Measurements from ENCODE around the gene C9orf78. TPM values are rescaled to one million over a fixed set of nuclear protein-coding genes. Genes with fewer than 3 reads are reported as not detected.
"Not testable (repeated sequence)": the region's sequence is repeated elsewhere in the genome, so short reads cannot be mapped to it uniquely, and the experiment has no call there.

Gene C9orf78
- polyA plus RNA-seq, 1 experiment = 26.1 TPM

DNA sequence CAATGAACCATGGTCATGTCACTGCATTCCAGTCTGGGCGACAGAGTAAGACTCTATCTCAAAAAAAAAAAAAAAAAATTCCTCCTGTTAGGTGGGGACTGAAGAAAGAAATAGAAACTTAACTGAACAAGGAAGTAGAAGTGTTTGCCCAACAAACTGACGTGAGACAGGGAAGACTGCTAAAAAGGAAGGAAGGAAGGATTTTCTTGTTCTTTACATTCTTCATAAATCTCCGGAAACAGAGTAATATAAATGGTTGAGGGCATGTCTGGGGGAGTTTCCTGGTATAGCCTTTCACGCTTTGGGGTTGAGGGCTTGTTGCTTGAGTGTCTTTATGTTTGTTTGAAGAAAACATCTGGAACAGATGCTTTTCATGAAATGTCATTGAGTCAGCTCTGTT lies 29.0 kb downstream of the C9orf78 start:
- no peak for TF ChIP-seq CTCF (IDR thresholded peaks at IDR 0.05; ENCODE audit: insufficient read depth, low read depth, low read length)
- no peak for DNase-seq (ENCODE audit: low read depth)
- H3K4me3 ChIP-seq (ENCODE audit: low read depth, low read length) = no peak overlapping the region
- ChIA-PET CTCF (no interaction called here), POLR2A (interaction anchor here (0.5 kb wide), 1 partner anchor 228 kb away, joined by 5 read pairs; no protein-coding TSS in a partner anchor)
- peaks cover 7% of the 10 kb centered on the region for H3K36me3 ChIP-seq (ENCODE audit: control insufficient read depth, insufficient read depth, low read length)
- H3K27me3 ChIP-seq (ENCODE audit: control insufficient read depth, insufficient read depth, low read length) = no peaks in the 10 kb centered on the region

GRCh38 chr9:129803676-129804060 lies 31.4 kb downstream of the C9orf78 start:
- DNase-seq (ENCODE audit: low read depth) = no peak
- H3K36me3 ChIP-seq (ENCODE audit: control insufficient read depth, insufficient read depth, low read length) = peaks cover 2% of the 10 kb centered on the region
- H3K4me3 ChIP-seq (ENCODE audit: low read depth, low read length) = peak overlapping the region; percentile 79
- H3K27me3 ChIP-seq (ENCODE audit: control insufficient read depth, insufficient read depth, low read length) = no peaks in the 10 kb centered on the region
- ChIA-PET CTCF (no interaction called here), POLR2A (interaction anchor here (0.6 kb wide), 1 partner anchor 54 kb away, joined by 3 read pairs; no protein-coding TSS in a partner anchor)
- TF ChIP-seq CTCF (IDR thresholded peaks at IDR 0.05; ENCODE audit: insufficient read depth, low read depth, low read length) = no peak

DNA sequence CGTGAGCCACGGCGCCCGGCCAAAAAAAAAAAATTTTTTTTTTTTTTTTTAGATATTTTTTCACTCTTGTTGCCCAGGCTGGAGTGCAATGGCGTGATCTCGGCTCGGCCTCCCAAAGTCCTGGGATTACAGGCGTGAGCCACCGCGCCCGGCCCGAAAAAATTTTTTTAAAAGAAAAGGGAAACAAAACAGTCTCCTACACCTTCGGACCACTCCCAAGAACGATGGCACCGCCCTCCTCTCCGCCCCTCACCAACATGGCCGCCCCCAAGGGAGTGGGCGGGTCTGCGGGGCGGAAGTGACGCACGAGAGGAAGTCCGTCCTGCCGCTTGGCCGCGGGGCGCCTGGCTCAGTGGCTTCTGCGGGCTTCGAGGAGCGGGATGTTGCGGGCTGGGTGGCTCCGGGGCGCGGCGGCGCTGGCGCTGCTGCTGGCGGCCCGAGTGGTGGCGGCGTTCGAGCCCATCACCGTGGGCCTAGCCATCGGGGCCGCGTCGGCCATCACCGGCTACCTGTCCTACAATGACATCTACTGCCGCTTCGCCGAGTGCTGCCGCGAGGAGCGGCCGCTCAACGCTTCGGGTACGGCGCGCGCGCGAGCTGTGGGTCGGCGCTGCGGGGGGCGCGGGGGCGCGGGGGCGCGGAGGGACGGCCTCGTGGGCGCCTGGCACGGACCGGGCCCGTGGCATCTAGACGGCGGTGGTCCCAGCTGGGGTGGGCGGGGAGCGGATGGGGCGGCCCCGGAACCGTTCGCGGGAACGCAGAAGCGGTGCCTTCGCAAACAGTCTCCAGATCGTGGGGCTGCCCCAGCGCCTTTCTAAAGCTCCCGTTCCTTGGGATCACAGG lies 32.0 kb downstream of the C9orf78 start, which contains the start of gene TOR1B:
Gene TOR1B, plus strand, starts transcription at position 352 of the 843 bp plus-strand sequence. Its CDS starts 29 bp downstream, at position 381.
- ChIA-PET CTCF (interaction anchor here (0.7 to 1.8 kb wide), 2 partner anchors 13 to 77 kb away, joined by 3 to 10 read pairs; no protein-coding TSS in a partner anchor), POLR2A (interaction anchor here (0.6 kb wide), 1 partner anchor 54 kb away, joined by 3 read pairs; no protein-coding TSS in a partner anchor)
- no peaks in the 10 kb centered on the region for H3K27me3 ChIP-seq (ENCODE audit: control insufficient read depth, insufficient read depth, low read length)
- DNase-seq (ENCODE audit: low read depth) = peak; percentile 65
- peak within 1 kb of the TSS; percentile 79 for H3K4me3 ChIP-seq (ENCODE audit: low read depth, low read length)
- no peak for TF ChIP-seq CTCF (IDR thresholded peaks at IDR 0.05; ENCODE audit: insufficient read depth, low read depth, low read length)
- H3K36me3 ChIP-seq (ENCODE audit: control insufficient read depth, insufficient read depth, low read length) = peaks cover 2% of the 10 kb centered on the region

DNA sequence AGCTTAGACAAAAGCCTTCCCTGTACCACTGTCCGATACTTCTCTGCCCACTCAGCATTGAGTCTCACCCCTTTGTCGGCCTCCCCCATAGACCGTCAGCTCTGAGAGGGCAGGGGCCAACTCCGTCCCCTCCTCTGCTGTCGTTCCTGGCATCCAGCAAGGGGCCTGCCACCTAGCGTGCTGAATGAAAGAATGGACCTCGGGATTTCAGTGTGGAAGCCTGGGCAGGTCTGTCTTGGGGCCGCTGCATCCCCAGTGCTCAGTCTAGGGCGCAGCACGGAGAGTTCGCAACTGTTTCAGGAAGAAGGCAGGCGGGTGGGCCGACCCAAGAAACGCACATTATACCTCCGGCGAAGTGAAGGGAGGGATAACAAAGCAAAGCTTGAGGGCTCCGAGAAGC lies 33.6 kb downstream of the C9orf78 start:
- CTCF ChIA-PET = interaction anchor here (0.6 to 1.8 kb wide), 3 partner anchors 11 to 74 kb away, joined by 3 to 10 read pairs (median 4); no protein-coding TSS in a partner anchor
- POLR2A ChIA-PET = no interaction called here
- no peak for TF ChIP-seq CTCF (IDR thresholded peaks at IDR 0.05; ENCODE audit: insufficient read depth, low read depth, low read length)
- no peak for DNase-seq (ENCODE audit: low read depth)
- Histone ChIP-seq H3K27me3 (ENCODE audit: control insufficient read depth, insufficient read depth, low read length) (no peaks in the 10 kb centered on the region), H3K36me3 (ENCODE audit: control insufficient read depth, insufficient read depth, low read length) (peaks cover 2% of the 10 kb centered on the region), H3K4me3 (ENCODE audit: low read depth, low read length) (no peak overlapping the region)

DNA sequence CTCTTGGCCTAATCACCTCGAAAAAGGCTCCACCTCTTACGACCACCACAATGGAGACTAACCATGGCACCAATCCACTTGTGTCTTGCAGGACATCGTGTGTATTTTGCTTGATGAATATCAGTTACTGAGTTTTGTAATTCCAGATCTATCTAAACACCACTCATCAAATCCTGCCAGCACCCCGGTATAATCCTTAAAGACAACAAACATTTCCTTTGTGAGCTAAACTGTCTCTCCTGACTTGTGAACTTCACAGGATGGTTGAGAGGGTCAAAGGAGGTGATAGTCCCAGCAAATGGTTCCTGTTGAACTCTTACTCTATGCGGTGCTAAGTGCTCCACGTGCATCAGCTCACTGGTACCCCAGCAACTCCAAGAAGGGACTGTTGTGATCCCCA lies 36.1 kb downstream of the C9orf78 start:
- TF ChIP-seq CTCF (IDR thresholded peaks at IDR 0.05; ENCODE audit: insufficient read depth, low read depth, low read length) = no peak
- CTCF ChIA-PET = interaction anchor here (0.8 kb wide), 1 partner anchor 9 kb away, joined by 3 read pairs; no protein-coding TSS in a partner anchor
- H3K4me3 ChIP-seq (ENCODE audit: low read depth, low read length) = no peak overlapping the region
- no peak for DNase-seq (ENCODE audit: low read depth)
- H3K36me3 ChIP-seq (ENCODE audit: control insufficient read depth, insufficient read depth, low read length) = no peaks in the 10 kb centered on the region
- POLR2A ChIA-PET = no interaction called here
- peaks cover 4% of the 10 kb centered on the region for H3K27me3 ChIP-seq (ENCODE audit: control insufficient read depth, insufficient read depth, low read length)

DNA sequence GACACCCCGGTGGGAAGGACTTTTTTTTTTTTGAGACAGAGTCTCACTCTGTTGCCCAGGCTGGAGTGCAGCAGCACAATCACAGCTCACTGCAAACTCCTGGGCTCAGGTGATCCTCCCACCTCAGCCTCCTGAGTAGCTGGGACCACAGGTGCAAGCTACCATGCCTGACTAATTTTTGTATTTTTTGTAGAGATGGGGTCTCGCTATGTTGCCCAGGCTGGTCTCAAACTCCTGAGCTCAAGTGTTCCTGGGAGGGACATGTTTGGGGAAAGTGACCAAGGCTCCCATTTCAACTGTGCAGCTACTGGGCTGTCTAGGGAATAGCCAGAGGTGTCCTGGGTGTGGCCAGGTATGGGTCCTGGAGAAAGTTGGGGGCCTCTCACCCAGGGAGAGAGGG lies 39.0 kb downstream of the C9orf78 start:
- POLR2A ChIA-PET; H3K4me3 ChIP-seq (ENCODE audit: low read depth, low read length): not testable (repeated sequence)
- CTCF ChIA-PET = interaction anchor here (1.6 kb wide), 1 partner anchor 58 kb away, joined by 5 read pairs; no protein-coding TSS in a partner anchor

More for the DNA sequence above, 39.0 kb downstream of the C9orf78 start:
- H3K36me3 ChIP-seq (ENCODE audit: control insufficient read depth, insufficient read depth, low read length); DNase-seq (ENCODE audit: low read depth); H3K27me3 ChIP-seq (ENCODE audit: control insufficient read depth, insufficient read depth, low read length): not testable (repeated sequence)

All from BJ (cell line).